IPS-NIHi11 (cell line): ENCODE results near the gene KRTAP19-4.
A peak's percentile ranks its signal among the peaks of the same experiment; 100 is the strongest.

Source experiments
- DNase-seq: peaks from one replicate; pipeline ENCODE4 v3.0.0; 2012; ENCODE audit warnings: mixed read lengths, low spot score

The KRTAP19-4 gene

GRCh38 chr21:30497065-30497464, at the start of gene KRTAP19-4:
TSS of gene KRTAP19-4 (minus strand) at chr21:30497165. CDS start at chr21:30497110, 55 bp downstream.
- no peak for DNase-seq

DNA sequence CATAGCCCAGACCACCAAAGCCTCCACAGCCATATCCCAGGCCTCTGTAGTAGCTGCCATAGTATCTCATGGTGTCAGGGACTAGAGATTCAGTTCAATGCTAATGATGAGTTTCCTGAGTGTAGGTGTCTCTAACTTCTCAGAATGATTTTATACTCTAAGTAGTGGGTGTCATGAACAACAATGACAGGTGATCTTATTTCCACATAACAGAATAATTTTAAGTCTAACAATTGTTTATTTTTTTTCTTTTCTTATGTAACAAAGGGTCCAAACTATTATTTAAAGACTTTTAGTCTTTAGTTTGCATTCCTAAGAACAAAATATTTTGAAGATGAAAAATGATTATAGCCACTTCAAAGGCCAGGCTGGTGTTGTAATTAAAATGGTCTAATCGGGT, 44.8 kb upstream of the KRTAP19-4 start, which contains the start of gene KRTAP19-6:
Gene KRTAP19-6 (minus strand): TSS at position 101 of the 400 bp plus-strand sequence. CDS start 31 bp downstream, at position 70.
- DNase-seq, result no peak

GRCh38 chr21:30518876-30519275, 21.9 kb upstream of the KRTAP19-4 start:
- DNase-seq, result no peak

DNA sequence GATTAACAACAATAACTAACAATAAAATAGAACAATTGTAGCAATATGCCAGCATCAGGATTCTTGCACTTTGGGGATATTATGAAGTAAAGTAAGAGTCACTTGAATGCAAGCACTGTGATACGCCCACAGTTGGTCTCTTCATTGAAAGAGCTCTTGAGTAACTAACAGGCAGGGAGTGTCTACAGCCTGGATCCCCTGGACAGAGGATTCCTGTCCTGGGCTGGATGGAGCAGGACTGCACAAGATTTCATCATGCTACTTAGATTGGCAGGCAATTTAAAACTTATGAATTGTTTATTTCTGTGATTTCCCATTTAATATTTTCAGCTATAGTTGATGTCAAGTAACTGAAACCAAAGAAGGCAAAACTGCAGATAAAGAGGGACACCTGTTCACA, 18.7 kb upstream of the KRTAP19-4 start:
- no peak for DNase-seq

DNA sequence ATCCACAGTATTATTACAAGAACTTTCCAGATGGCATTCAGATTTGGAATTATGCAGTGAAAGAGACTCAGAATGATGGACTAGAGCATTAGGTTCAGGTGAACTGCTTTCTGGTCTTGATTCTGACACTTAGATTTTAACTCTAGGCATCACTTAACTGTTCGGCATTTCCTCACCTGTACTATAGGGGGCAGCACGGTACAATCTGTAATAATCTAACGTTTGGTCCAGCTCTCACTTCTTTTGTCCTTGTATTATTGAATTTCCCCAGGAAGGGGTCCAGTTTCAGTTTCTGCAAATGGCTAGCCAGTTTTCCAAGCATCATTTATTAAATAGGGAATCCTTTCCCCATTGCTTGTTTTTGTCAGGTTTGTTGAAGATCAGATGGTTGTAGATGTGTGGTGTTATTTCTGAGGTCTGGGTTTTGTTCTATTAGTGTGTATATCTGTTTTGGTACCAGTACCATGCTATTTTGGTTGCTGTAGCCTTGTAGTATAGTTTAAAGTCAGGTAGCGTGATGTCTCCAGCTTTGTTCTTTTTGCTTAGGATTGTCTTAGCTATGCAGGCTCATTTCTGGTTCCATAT, 8.7 kb upstream of the KRTAP19-4 start:
- peak; percentile 24 for DNase-seq

GRCh38 chr21:30502041-30502440, 5.1 kb upstream of the KRTAP19-4 start, which contains the start of gene KRTAP19-5:
TSS of gene KRTAP19-5 (minus strand) at chr21:30502141. CDS start at chr21:30502090, 51 bp downstream.
- DNase-seq, result no peak

GRCh38 chr21:30491963-30492428, 5.0 kb downstream of the KRTAP19-4 start, which contains the start of gene KRTAP19-3:
TSS of gene KRTAP19-3 (minus strand) at chr21:30492013. CDS start at chr21:30491957, 56 bp downstream.
- DNase-seq, result no peak

- no peak for DNase-seq
These were observed 9.6 kb downstream of the KRTAP19-4 start, which contains the start of gene KRTAP19-2 for GRCh38 chr21:30487336-30487735. TSS of gene KRTAP19-2 (minus strand) at chr21:30487436. CDS start at chr21:30487348, 88 bp downstream.

GRCh38 chr21:30486180-30486579, 10.8 kb downstream of the KRTAP19-4 start:
- DNase-seq, result no peak

DNA sequence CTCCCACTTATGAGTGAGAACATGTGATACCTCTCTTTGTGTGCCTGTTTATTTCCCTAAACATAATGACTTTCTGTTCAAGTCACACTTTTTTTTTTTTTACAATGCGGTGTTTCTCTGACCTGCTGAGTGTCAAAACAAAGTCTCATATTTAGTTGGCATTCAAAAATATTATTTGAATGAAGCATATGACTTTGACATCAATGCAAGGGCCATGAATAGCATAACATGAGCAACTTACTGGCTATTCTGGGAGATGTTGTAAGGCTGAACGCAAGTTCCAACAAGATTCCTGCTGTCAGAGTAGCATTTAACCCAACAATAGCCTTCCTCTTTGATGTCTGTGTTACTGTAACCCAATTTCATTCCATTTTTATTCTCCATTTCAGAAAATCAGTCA, 14.8 kb downstream of the KRTAP19-4 start:
- DNase-seq, result no peak

GRCh38 chr21:30480145-30480544, 16.8 kb downstream of the KRTAP19-4 start, which contains the start of gene KRTAP19-1:
TSS of gene KRTAP19-1 (minus strand) at chr21:30480367. CDS start at chr21:30480317, 50 bp downstream.
- no peak for DNase-seq

DNA sequence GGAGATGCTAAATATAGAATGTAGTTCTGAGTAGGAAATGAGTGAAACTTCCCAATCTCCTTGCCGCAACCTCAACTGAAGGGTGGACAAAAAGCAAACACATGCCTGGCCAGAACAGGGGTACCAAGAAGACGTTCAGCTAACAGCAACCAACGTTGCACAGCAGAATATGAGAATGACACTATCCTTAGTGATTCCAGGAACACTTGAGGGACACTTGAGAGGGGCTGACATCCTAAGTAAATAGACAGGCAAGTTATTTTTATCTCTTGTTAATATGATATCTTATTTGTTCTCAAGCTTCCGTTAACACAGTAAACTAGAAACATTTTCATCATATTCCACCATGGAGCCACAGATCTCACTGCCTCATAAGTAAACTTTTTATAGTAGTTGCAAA, 17.7 kb downstream of the KRTAP19-4 start:
- no peak for DNase-seq

GRCh38 chr21:30478004-30478403, 19.0 kb downstream of the KRTAP19-4 start:
- DNase-seq, result no peak

- DNase-seq, result no peak
These were observed 27.9 kb downstream of the KRTAP19-4 start for GRCh38 chr21:30468900-30469714.

DNA sequence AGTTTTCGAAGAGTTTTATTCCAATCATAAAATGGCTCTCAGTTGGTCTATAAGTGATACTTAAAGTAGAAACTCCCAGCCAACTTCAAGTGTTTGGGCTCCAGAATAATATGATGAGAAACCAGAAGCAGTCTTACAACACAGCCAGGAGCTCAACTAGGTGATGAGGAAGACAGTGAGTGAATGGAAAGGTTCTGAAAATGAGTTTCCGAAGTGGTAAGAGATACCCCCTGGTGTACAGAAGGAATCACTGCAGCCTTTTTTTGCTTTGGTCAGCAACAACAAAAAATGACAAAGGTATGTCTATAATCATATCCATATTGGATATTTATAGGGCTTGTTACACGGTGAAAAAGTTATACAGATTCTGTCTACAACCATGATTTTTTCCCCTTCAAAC, 33.3 kb downstream of the KRTAP19-4 start:
- DNase-seq, result peak; percentile 24

- DNase-seq, result no peak
These were observed 48.5 kb downstream of the KRTAP19-4 start for GRCh38 chr21:30448514-30448913.

GRCh38 chr21:30447056-30447455, 49.9 kb downstream of the KRTAP19-4 start:
- DNase-seq, result no peak
